Fibroblast of upper back skin (primary cell): ENCODE data around the gene PRSS50.

Experiments
- DNase-seq: peaks from one replicate; pipeline ENCODE4 v3.0.0-alpha.2; 2013

The PRSS50 gene

GRCh38 chr3:46682974-46683373 is 34.7 kb downstream of the PRSS50 start:
- DNase-seq, result no peak

- no peak for DNase-seq
These were observed 35.7 kb downstream of the PRSS50 start for GRCh38 chr3:46681856-46682540.

GRCh38 chr3:46681387-46681786 is 36.3 kb downstream of the PRSS50 start:
- no peak for DNase-seq

GRCh38 chr3:46680298-46680826 is 37.3 kb downstream of the PRSS50 start:
- no peak for DNase-seq

- DNase-seq, result no peak
These were observed 38.0 kb downstream of the PRSS50 start for GRCh38 chr3:46679681-46680080.

GRCh38 chr3:46678280-46678679 is 39.4 kb downstream of the PRSS50 start:
- no peak for DNase-seq

GRCh38 chr3:46677411-46677726 is 40.3 kb downstream of the PRSS50 start:
- DNase-seq, result no peak

GRCh38 chr3:46676601-46677410 is 40.9 kb downstream of the PRSS50 start:
- no peak for DNase-seq

- no peak for DNase-seq
These were observed 41.7 kb downstream of the PRSS50 start for GRCh38 chr3:46675843-46676567.

GRCh38 chr3:46675426-46675825 is 42.2 kb downstream of the PRSS50 start:
- DNase-seq, result no peak

- DNase-seq, result no peak
These were observed 43.4 kb downstream of the PRSS50 start for GRCh38 chr3:46674031-46674845.

- no peak for DNase-seq
These were observed 44.3 kb downstream of the PRSS50 start for GRCh38 chr3:46673151-46674030.

GRCh38 chr3:46672349-46672695 is 45.3 kb downstream of the PRSS50 start:
- DNase-seq, result no peak

- no peak for DNase-seq
These were observed 45.9 kb downstream of the PRSS50 start for GRCh38 chr3:46671541-46672348.

- DNase-seq, result no peak
These were observed 46.7 kb downstream of the PRSS50 start for GRCh38 chr3:46670891-46671427.

GRCh38 chr3:46670000-46670890 is 47.4 kb downstream of the PRSS50 start:
- no peak for DNase-seq

GRCh38 chr3:46669191-46669999 is 48.3 kb downstream of the PRSS50 start:
- no peak for DNase-seq

- DNase-seq, result no peak
These were observed 49.1 kb downstream of the PRSS50 start for GRCh38 chr3:46668591-46668990.

GRCh38 chr3:46668116-46668515 is 49.6 kb downstream of the PRSS50 start:
- no peak for DNase-seq
